DOHH2 (cell line): ENCODE measurements around the gene CPN1.
"Not testable (repeated sequence)": the region's sequence is repeated elsewhere in the genome, so short reads cannot be mapped to it uniquely, and the experiment has no call there.

ENCODE experiments used
- H3F3A ChIP-seq: fragments of 200-600 bp; sonication (generic), shearing (Covaris generic); 2 replicates; pipeline ENCODE4 v1.6.0; 2016; ENCODE audit warnings: antibody characterized with exemption, mild to moderate bottlenecking; ENCODE audit not compliant: control insufficient read depth, insufficient read depth
- H3K27ac ChIP-seq: fragments of 200-600 bp; sonication (generic); 2 replicates; pipeline ENCODE4 v1.5.1; 2014; ENCODE audit warnings: low read depth, mild to moderate bottlenecking, low read length, moderate library complexity
- H3K27me3 ChIP-seq: fragments of 200-600 bp; sonication (generic); 2 replicates; pipeline ENCODE4 v1.6.1; 2014; ENCODE audit warnings: mild to moderate bottlenecking, low read length, mixed read lengths; ENCODE audit not compliant: control insufficient read depth
- H3K36me3 ChIP-seq: fragments of 200-600 bp; sonication (generic); 2 replicates; pipeline ENCODE4 v1.6.1; 2014; ENCODE audit warnings: mild to moderate bottlenecking, low read length, moderate library complexity, mixed read lengths; ENCODE audit not compliant: control insufficient read depth
- H3K4me1 ChIP-seq: fragments of 200-600 bp; sonication (generic); 2 replicates; pipeline ENCODE4 v1.6.1; 2014; ENCODE audit warnings: mild to moderate bottlenecking, low read length, mixed read lengths; ENCODE audit not compliant: control insufficient read depth
- H3K4me2 ChIP-seq: fragments of 200-600 bp; sonication (generic); 2 replicates; pipeline ENCODE4 v1.6.0; 2014; ENCODE audit warnings: mild to moderate bottlenecking, low read length, moderate library complexity
- H3K4me3 ChIP-seq: fragments of 200-600 bp; sonication (generic); 2 replicates; pipeline ENCODE4 v1.5.1; 2014; ENCODE audit warnings: mild to moderate bottlenecking, low read length, mixed read lengths
- H3K79me2 ChIP-seq: fragments of 200-600 bp; sonication (generic); 2 replicates; pipeline ENCODE4 v1.6.1; 2014; ENCODE audit warnings: mild to moderate bottlenecking, low read length, mixed read lengths; ENCODE audit not compliant: control insufficient read depth
- H3K9me2 ChIP-seq: fragments of 200-600 bp; sonication (generic); replicated peaks from 2 replicates; pipeline ENCODE4 v1.6.1; 2014; ENCODE audit warnings: mild to moderate bottlenecking, low read length, mixed read lengths; ENCODE audit not compliant: control insufficient read depth
- H3K9me3 ChIP-seq: fragments of 200-600 bp; sonication (generic); 2 replicates; pipeline ENCODE4 v1.6.1; 2014; ENCODE audit warnings: antibody characterized with exemption, low read length, mixed read lengths; ENCODE audit not compliant: control insufficient read depth, insufficient read depth
- H4K20me1 ChIP-seq: fragments of 200-600 bp; sonication (generic); 2 replicates; pipeline ENCODE4 v1.6.0; 2014; ENCODE audit warnings: low read depth, mild to moderate bottlenecking, antibody characterized with exemption, low read length, moderate library complexity; ENCODE audit not compliant: control insufficient read depth, insufficient read depth
- CTCF ChIP-seq: fragments of 200-600 bp; sonication (generic); IDR thresholded peaks from one replicate; pipeline ENCODE4 v1.5.1; 2014; ENCODE audit warnings: antibody characterized with exemption, mild to moderate bottlenecking, low read depth, low read length; ENCODE audit not compliant: poor library complexity, severe bottlenecking
- EZH2phosphoT487 ChIP-seq: fragments of 200-600 bp; sonication (generic); IDR thresholded peaks from 2 replicates; pipeline ENCODE4 v1.6.1; 2017; ENCODE audit warnings: borderline replicate concordance, mild to moderate bottlenecking, antibody characterized with exemption, low read length, moderate library complexity, mixed read lengths

Gene CPN1

GRCh38 chr10:100128951-100129350 is 47.3 kb upstream of the CPN1 start:
- H3K36me3 ChIP-seq = no peaks in the 10 kb centered on the region
- no peak overlapping the region for H3K4me3 ChIP-seq
- no peaks in the 10 kb centered on the region for H3K79me2 ChIP-seq
- no peaks in the 10 kb centered on the region for H3K9me2 ChIP-seq
- H3K27me3 ChIP-seq = peaks cover 24% of the 10 kb centered on the region
- no peak overlapping the region for H3K27ac ChIP-seq
- H3K4me1 ChIP-seq = no peaks in the 10 kb centered on the region
- TF ChIP-seq CTCF (no peak), EZH2phosphoT487 (no peak)
- no peak overlapping the region for H3K4me2 ChIP-seq
- H3F3A ChIP-seq = no peaks in the 10 kb centered on the region
- no peaks in the 10 kb centered on the region for H4K20me1 ChIP-seq
- H3K9me3 ChIP-seq = 0 out of 2 replicates have a peak, but pooled peaks cover 3% of the 10 kb centered on the region

GRCh38 chr10:100125335-100125734 is 43.7 kb upstream of the CPN1 start:
- not testable (repeated sequence) for H4K20me1 ChIP-seq, H3K4me3 ChIP-seq, H3K27ac ChIP-seq, H3K9me2 ChIP-seq, H3K36me3 ChIP-seq, H3K4me1 ChIP-seq, H3K27me3 ChIP-seq, H3K79me2 ChIP-seq, H3F3A ChIP-seq, H3K9me3 ChIP-seq, H3K4me2 ChIP-seq

GRCh38 chr10:100124097-100124496 is 42.4 kb upstream of the CPN1 start:
- Histone ChIP-seq H3K79me2 (no peaks in the 10 kb centered on the region), H3K36me3 (no peaks in the 10 kb centered on the region), H3F3A (no peaks in the 10 kb centered on the region), H3K9me2 (no peaks in the 10 kb centered on the region), H3K9me3 (no peaks in the 10 kb centered on the region), H3K4me3 (no peak overlapping the region), H3K27ac (no peak overlapping the region), H4K20me1 (no peaks in the 10 kb centered on the region), H3K4me1 (0 out of 2 replicates have a peak, but pooled peaks cover 5% of the 10 kb centered on the region), H3K4me2 (no peak overlapping the region), H3K27me3 (peaks cover 6% of the 10 kb centered on the region; the same call in 1 of the 2 replicates)
- TF ChIP-seq CTCF (no peak), EZH2phosphoT487 (no peak)

- Histone ChIP-seq H3K79me2 (no peaks in the 10 kb centered on the region), H4K20me1 (no peaks in the 10 kb centered on the region), H3F3A (no peaks in the 10 kb centered on the region), H3K4me2 (no peak overlapping the region), H3K4me1 (0 out of 2 replicates have a peak, but pooled peaks cover 5% of the 10 kb centered on the region), H3K4me3 (no peak overlapping the region), H3K27ac (no peak overlapping the region), H3K36me3 (no peaks in the 10 kb centered on the region), H3K9me3 (no peaks in the 10 kb centered on the region), H3K9me2 (no peaks in the 10 kb centered on the region), H3K27me3 (peaks cover 4% of the 10 kb centered on the region; the same call in 1 of the 2 replicates)
- TF ChIP-seq CTCF = no peak
- no peak for TF ChIP-seq EZH2phosphoT487
These were observed 41.1 kb upstream of the CPN1 start for GRCh38 chr10:100122780-100123179.
